GOT3 (cell line): ENCODE measurements around the gene MEX3D.
"Not testable (repeated sequence)": the region's sequence is repeated elsewhere in the genome, so short reads cannot be mapped to it uniquely, and the experiment has no call there.

ENCODE experiments used
- DNase-seq: peaks from one replicate; lab custom pipeline; 2025; ENCODE audit warnings: mixed read lengths; lab: John Stamatoyannopoulos, UW

MEX3D gene

DNA sequence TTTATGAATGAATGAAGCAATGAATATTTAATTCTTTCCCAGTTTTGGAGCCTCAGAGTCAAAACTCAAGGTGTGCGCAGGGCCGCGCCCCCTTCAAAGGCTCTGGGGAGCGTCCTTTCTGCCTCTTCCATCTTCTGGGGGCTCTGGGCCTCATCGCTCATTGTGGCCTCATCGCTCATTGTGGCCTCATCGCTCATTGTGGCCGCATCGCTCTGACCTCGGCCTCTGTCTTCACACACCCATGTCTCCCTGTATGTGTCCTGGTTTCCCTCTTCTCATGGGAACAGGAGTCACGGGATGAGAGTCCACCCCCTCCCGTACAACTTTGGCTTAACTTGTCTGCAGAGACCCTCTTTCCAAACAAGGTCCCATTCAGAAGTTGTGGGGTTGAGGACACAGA is 3.2 kb upstream of the MEX3D start:
- no peak for DNase-seq

DNA sequence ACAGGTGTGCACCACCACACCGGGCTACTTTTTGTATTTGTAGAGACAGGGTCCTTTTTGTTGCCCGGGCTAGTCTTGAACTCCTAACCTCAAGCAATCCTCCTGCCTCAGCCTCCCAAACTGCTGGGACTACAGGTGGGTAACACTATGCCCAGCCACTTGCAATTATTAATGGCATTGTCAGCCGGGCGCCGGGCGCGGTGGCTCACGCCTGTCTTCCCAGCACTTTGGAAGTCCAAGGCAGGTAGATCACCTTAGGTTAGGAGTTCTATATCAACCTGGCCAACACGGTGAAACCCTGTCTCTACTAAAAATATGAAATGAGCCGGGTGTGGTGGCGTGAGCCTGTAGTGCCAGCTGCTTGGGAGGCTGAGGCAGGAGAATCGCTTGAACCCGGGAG is 2.7 kb upstream of the MEX3D start:
- no peak for DNase-seq

DNA sequence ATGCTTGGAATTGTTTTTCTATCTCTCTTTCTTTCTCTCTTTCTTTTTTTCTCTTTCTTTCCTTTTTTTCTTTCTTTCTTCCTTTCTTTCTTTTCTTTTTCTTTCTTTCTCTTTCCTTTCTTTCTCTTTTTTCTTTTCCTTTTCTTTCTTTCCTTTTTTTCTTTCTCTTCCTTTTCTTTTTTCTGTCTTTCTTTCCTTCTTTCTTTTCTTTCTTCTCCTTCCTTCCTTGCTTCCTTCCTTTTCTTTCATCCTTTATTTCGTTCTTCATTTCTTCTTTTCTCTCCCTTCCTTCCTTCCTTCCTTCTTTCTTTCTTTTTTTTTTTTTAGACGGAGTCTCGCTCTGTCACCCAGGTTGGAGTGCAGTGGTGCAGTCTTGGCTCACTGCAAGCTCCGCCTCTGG is 1.9 kb upstream of the MEX3D start:
- no peak for DNase-seq

DNA sequence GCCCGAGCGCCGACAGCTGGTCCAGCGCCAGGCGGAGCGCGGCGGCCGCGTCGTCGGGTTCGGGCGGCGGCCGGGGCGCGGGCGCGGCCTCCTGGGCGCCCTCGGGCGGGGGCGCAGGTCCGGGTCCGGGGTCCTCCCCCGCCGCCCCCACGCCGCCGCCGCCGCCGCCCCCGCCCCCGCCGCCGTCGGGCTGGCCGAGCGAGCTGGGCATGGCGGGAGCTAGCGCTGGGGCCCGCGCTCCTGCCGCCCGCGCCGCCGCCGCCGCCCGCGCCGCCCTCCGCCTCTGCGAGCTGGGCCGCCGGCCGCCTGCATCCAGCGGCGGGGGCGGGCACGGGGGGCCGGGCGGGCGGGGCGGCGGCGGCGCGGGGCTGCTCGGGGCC is 287 bp downstream of the MEX3D start:
- DNase-seq, result no peak

DNA sequence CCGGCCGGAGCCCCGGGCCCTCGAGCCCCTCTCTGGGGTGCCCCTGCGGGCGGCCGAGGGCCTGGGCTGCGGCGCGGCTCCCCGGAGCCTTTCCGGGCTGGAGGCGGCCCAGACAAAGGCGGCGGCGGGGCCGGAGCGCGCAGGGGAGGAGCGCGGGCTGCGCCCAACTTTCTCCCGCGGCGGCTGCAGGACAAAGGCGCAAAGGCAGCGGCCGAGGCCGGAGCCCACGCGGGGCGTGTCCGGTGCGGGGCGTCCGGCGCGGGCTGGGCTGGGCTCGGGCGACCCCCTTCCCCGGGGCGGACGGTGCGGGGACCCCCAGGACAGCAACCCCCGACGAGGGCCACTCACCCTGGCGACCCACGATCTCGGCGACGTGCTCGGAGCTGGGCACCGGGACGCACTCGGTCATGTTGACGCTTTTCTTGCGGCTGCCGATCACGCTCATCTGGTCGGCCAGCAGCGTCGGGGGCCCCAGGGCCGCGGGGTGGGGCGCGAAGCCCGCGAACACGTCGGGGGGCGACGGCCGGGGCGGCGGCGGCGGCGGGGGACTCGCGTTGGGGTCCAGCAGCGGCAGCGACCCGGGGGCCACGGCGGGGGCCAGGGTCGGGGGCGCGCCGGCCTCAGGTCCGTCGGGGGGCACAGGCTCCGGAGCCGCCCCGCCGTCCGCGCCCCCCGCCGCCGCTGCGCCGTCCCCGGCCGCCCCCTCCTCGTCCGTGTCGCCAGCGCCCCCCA is 843 bp downstream of the MEX3D start:
- DNase-seq, result no peak

DNA sequence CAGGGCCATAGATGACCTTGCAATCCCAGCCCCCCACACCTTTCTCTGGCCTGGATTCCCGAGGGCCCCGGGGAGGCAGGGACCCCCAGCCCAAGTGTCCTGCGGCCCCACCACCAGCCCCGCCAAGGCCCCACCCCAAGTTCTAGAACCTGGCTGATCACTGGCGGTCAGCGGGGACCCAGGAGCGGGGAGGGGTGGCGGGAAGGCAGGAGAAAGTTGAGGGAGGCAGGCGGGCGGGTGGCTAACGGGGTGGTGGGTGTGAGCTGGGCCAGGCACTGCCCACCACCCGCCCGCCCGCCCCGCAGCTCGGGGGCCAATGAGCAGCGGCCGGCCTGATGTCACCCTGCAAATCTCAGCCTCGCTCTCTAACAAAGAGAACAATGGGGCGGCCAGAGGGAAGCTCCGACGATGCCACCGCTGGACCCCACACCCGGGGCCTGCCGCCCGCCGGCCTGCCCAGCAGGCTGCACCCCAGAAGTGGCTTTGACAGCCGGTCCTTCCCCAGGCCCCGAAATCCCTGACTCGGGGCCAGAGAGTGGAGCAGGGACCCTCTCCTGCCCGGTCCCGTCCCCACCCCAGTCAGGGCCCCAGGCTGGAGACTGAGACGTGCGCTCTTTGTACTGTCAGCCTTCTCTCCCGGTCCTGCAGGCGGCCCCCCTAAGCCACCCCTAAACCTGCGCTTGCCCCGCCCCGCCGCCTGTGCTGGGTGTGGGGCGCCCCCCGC is 1.6 kb downstream of the MEX3D start:
- peak; percentile 16 for DNase-seq

DNA sequence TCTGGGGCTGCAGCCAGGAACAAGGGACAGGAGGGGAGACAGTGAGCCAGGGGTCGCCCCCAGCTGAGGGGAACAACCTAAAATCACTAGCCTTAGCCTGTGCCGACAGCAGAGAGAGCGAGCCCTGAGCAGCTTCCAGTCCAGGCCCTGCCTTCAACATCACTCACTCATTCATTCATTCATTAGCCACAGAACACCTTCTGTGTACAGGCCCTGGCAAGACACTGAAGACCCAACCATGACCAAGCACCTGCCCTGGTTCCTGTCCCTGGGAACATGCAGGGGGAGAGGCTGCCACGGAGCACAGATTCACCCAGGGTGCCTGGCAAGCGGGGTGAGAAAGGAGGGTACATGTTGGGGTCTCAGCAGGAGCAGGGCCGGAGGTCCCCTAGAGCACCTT is 4.9 kb downstream of the MEX3D start:
- no peak for DNase-seq

DNA sequence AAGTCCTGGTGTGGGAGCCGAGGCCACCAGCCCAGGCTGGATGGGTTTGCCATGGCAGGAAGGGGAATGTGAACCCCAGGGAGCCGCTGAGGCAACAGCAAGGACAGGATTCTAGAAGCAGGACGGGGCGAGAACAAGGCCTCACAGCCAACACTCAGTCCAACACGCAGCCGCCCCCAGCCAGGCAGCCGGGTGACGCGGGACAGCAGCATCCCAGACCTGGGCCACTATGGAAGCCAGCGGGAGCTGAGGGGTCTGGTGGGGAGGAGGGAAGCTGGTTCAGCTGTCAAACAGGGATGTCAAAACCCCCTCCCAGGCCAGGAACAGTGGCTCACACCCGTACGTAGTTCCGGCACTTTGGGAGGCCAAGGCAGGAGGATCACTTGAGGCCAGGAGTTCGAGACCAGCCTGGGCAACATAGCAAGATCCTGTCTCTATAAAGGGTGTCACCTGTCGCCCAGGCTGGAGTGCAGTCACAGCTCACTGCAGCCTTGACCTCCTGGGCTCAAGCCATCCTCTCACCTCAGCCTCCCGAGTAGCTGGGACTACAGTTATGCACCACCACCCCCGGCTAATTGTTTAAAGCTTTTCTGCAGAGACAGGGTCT is 6.8 kb downstream of the MEX3D start:
- no peak for DNase-seq

DNA sequence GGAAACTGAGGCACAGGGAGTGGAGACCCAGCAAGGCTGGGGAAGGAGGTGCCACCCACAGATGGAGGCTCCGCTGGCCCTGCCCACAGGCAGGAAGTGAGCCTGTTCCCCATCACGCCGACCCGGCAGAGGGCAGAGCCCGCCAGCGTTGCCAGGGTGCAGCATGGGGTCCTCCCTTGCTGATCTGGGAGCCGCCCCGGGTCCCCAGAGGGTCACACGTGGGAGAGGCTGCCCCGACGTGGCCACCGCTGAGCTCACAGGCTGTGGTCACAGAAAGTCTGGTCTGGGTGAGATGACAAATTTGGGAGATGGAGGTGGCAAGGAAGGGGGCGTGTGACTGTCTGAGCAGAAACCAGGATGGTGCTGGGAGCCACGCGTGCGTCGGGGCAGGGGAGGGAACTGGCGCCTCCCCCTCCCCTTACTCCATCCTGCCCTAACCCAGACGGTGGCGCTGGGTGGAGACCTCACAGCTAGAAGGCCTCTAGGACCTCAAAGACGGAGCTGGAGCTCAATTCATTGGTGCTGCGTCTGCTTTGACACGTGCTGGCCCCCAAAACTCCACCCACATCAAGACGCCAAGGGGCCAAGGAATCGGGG is 7.7 kb downstream of the MEX3D start:
- DNase-seq, result no peak

DNA sequence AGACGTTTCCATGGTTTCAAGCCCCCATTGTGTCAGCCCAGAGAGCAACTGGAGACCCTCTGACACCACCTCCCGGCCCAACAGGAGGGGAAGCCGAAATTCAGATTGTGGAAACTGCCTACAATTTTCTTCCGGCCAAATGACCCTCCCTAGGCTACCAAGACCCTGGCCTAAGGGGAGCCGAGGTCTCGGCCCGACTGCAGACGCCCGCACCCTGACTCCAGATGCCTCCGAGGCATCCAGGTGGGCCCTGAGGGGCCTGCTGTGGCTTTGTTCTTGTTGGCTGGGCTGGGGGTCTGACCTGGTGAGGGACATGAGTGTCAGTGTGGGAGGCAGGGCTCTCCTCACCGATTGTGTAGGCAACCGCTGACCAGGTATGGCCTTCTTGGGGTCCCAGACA is 9.6 kb downstream of the MEX3D start:
- DNase-seq, result no peak

DNA sequence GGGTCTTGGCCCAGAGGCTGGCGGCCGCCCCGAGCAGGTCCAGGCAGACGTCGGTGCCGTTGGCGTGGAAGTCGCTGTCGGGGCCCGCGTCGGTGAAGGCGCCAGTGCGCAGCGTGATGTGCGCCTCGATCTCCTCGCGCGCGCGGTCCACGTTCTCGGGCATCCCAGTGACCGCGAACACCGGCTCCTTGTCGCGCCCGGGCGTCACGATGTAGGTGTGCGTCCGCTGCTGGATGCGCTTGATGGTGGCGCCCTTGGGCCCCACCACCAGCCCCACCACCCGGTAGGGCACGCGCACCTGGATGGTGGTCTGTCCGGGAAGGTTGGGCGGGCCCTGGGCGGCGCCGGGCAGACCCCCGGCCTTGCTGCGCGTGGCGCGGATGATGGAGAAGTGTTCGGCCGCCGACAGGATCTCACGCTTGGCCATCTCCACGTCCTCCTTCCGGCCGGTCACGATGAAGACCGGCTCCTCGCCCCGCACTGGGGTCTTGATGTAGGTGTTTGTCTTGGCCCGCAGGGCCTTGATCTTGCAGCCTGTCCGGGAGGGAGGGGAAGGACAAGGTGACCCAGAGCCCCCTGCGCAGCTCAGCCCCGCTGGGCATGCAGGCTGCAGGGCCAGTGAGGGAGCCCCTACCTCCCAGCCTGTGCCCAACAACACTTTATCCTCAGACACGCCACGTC is 11.6 kb downstream of the MEX3D start:
- no peak for DNase-seq

DNA sequence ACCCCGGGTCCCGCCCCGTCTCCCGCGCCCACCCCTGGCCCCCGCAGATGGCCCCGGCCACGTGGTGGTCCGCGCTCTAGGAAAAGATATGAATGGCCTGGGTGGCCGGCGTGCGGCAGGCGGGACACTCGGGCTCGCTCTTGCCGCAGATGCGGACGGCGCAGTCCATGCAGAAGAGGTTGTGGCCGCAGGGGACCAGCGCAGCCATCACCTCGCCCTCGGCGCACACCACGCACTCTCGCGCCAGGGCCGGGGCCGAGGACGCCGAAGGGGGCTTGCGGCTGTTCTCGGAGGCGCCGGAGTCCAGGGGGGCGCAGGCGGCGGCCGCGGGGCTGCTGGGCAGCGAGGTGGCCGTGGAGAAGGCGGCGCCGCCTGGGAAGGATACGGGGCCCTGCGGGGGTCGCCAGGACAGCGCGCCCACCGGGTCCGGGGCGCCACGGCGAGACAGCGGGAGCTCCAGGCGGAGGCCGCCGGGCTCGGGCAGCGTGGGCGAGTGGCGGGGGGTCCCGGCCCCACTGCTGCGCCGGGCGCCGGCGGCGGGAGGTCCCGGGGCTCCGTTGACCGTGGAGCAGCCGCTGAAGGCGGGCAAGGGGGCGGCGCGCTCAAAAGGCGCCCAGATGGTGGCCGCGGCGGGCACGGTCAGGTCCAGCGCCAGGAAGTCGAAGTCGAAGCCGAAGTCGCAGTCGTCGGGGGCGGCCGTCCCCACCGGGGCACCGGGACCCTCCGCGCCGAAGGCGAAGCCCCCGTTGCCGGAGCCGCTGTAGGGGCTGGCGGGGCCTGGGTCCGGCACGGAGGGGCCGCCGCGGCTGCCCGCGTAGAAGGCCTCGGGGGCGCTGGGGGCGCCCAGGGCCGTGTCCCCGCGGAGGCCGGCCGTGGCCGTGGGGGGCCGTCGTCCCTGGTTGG is 12.4 kb downstream of the MEX3D start:
- DNase-seq, result no peak

DNA sequence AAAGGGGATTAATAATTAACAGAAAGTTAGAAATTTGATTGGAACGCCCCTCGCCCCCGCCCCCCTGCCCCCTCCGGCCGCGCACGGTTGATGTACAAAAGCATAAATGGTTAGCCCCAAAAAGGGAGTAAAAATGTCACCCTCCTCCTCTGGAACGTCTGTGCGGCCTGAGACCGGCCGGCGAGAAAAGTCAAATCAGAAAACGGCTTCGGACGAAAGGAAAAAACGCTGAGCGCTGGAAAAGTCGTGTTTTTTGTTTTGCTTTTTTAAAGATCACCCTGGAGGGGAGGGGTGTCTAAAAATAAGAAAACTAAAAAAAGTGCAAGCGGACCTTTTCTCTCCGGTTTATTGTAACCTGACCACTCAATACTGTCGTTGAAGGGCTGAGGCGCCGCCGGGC is 13.2 kb downstream of the MEX3D start:
- DNase-seq, result no peak

DNA sequence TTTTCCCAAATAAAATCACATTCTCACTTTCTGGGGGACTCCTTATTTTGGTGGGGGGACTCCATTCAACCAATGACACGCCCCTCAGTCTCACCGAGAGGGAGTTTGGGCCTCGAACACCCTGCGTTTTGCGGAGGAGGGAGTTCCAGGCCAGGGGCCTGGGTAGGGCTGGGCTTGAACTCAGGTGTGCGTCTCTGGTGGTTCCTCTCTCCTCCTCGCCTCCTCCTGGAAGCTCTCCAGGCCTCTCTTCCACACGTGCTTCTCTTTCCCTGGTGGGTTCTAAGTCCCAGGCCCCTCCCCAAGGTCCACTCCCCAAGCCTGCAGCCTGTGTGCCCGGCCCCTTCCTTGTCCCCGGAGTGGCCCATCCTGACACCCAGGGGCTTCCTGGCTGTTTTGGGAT is 14.7 kb downstream of the MEX3D start:
- no peak for DNase-seq

DNA sequence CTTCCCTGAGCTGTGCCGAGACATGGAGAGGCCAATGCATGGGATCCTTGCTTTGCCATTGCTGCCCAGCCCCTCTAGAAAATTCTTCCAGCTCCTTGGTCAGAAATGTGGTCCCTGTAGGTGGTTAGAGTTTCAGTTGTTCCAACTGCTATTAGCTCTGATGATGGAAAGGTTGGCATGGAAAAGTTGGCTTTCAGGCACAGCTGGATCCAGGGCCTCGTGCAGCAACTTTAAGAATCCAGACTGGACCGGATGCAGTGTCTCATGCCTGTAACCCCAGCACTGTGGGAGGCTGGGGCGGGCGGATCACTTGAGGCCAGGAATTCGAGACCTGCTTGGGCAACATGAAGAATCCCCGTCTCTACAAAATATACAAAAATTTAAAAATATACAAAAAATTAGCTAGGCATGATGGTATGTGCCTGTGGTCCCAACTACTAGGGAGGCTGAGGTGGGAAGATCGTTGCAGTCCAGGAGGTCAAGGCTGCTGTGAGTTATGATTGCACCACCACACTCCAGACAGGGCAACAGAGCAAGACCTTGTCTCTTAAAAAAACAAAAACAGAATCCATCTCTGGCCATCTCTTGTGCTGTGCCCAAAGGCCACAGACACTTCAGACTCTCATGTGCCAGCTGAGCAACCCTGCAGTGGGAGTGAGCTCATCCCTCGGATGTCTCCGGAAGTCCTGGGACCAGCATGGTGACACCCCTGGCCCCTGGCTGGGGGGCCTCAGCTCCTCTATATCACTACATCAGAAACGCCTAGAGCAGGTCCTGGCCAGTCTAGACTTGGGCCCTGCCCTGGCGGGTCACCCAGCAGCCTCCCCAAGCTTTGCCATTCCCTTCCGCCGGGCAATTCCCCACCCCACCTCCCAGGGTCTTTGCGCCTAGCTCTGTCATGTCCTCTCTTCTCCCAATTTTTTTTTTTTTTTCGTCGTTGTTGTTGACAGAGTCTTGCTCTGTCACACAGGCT is 16.8 kb downstream of the MEX3D start:
- no peak for DNase-seq

DNA sequence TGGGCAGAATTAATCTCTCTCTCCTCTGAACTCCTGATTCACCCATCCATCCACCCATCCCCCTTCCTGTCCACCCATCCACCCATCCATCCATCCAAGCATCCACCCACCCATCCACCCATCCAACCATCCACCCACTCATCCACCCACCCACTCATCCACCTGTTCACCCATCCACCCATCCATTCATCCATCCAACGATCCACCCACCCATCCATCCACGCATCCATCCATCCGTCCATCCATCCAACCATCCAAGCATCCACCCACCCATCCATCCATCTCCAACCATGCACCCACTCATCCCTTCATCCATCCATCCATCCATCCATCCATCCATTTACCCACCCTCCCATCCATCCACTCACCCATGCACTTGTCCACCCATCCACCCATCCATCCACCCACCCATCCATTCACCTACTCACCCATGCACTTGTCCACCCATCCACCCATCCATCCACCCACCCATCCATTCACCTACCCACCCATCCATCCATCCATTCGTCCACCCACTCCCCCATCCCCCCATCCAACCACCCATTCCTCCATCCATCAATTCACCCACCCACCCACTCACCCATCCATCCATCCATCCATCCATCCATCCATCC is 18.7 kb downstream of the MEX3D start:
- no peak for DNase-seq

DNA sequence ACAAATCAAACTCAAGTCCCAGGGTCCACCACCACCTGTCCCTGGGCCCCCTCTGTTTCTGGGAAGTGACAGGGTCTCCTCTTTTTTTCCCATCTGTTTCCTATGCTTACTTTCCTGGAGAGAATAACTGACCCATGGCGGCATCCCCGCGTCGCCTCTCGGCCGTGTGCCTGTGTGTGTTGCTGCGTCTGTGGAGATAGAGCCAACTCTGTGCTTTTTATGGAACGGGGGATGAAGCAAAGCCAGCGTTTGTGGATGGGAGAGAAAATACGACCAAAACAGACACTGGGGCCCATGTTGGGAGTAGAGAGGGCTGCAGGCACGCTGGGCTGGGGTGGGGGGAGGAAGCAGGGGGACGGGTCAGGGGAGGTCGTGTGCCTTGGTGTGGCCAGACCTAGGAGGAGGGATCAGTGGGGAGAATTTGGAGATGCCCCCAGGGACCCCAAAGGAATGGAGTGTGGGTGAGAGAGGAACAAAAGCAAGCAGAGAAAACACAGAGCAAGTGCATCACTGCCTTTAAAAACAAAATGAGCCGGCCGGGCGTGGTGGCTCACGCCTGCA is 27.7 kb downstream of the MEX3D start:
- no peak for DNase-seq

DNA sequence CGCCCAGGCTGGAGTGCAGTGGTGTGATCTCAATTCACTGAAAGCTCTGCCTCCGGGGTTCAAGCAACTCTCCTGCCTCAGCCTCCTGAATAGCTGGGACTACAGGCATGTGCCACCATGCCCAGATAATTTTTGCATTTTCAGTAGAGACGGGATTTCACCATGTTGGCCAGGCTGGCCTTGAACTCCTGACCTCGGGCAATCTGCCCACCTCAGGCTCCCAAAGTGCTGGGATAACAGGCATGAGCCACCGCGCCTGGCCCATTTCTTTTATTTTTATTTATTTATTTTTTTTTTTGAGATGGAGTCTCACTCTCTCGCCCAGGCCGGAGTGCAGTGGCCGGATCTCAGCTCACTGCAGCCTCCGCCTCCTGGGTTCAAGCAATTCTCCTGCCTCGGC is 28.4 kb downstream of the MEX3D start:
- not testable (repeated sequence) for DNase-seq

DNA sequence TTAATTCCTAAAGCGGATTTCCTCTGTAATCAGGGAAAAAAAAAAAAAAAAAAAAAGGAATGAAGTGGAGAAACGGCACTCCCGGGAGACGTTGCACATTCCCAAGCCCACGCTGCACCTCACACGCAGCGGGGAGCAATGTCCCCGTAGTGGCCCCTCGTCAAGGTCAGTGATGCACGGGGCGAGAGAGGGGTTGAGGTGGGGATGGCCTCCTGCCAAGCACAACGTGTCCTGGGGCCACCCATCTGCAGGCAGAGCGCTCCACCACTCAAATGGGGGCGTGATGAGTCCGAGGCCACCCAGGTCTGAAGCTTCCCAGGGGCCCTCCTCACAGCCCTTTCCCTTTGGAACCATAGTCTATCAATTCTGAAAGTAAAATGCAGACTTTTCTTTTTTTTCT is 29.1 kb downstream of the MEX3D start:
- no peak for DNase-seq
